ENCODE results near the gene VTI1A.

The VTI1A gene

GRCh38 chr10:112753961-112754411 lies 307.0 kb downstream of the VTI1A start:
- TF ChIP-seq MYC (IDR thresholded peaks at IDR 0.05; ENCODE audit: low read depth, low read length) (no peak), POLR2A (IDR thresholded peaks at IDR 0.05; ENCODE audit: extremely low read depth, insufficient read length) (no peak), CTCF (IDR thresholded peaks at IDR 0.05; ENCODE audit: low read depth, low read length) (no peak), MAX (IDR thresholded peaks at IDR 0.05; ENCODE audit: low read depth, low read length) (no peak)
- DNase-seq (ENCODE audit: low read depth), result peak; percentile 40
- H3K4me3 ChIP-seq (ENCODE audit: low read depth, low read length), result no peak overlapping the region

- no peak for TF ChIP-seq MAX (IDR thresholded peaks at IDR 0.05; ENCODE audit: low read depth, low read length)
- TF ChIP-seq CTCF (IDR thresholded peaks at IDR 0.05; ENCODE audit: low read depth, low read length), result no peak
- no peak for TF ChIP-seq MYC (IDR thresholded peaks at IDR 0.05; ENCODE audit: low read depth, low read length)
- no peak for TF ChIP-seq POLR2A (IDR thresholded peaks at IDR 0.05; ENCODE audit: extremely low read depth, insufficient read length)
- no peak for DNase-seq (ENCODE audit: low read depth)
- no peak overlapping the region for H3K4me3 ChIP-seq (ENCODE audit: low read depth, low read length)
These were observed 308.6 kb downstream of the VTI1A start for GRCh38 chr10:112755446-112756234.

- H3K4me3 ChIP-seq (ENCODE audit: low read depth, low read length), result no peak overlapping the region
- TF ChIP-seq MAX (IDR thresholded peaks at IDR 0.05; ENCODE audit: low read depth, low read length) (no peak), MYC (IDR thresholded peaks at IDR 0.05; ENCODE audit: low read depth, low read length) (no peak), POLR2A (IDR thresholded peaks at IDR 0.05; ENCODE audit: extremely low read depth, insufficient read length) (no peak), CTCF (IDR thresholded peaks at IDR 0.05; ENCODE audit: low read depth, low read length) (no peak)
- no peak for DNase-seq (ENCODE audit: low read depth)
These were observed 309.2 kb downstream of the VTI1A start for GRCh38 chr10:112756235-112756527.

GRCh38 chr10:112758961-112759360 lies 311.9 kb downstream of the VTI1A start:
- no peak overlapping the region for H3K4me3 ChIP-seq (ENCODE audit: low read depth, low read length)
- TF ChIP-seq POLR2A (IDR thresholded peaks at IDR 0.05; ENCODE audit: extremely low read depth, insufficient read length) (no peak), CTCF (IDR thresholded peaks at IDR 0.05; ENCODE audit: low read depth, low read length) (no peak), MAX (IDR thresholded peaks at IDR 0.05; ENCODE audit: low read depth, low read length) (no peak), MYC (IDR thresholded peaks at IDR 0.05; ENCODE audit: low read depth, low read length) (no peak)
- no peak for DNase-seq (ENCODE audit: low read depth)

GRCh38 chr10:112759496-112759895 lies 312.5 kb downstream of the VTI1A start:
- no peak for DNase-seq (ENCODE audit: low read depth)
- no peak overlapping the region for H3K4me3 ChIP-seq (ENCODE audit: low read depth, low read length)
- no peak for TF ChIP-seq POLR2A (IDR thresholded peaks at IDR 0.05; ENCODE audit: extremely low read depth, insufficient read length)
- no peak for TF ChIP-seq MAX (IDR thresholded peaks at IDR 0.05; ENCODE audit: low read depth, low read length)
- no peak for TF ChIP-seq MYC (IDR thresholded peaks at IDR 0.05; ENCODE audit: low read depth, low read length)
- TF ChIP-seq CTCF (IDR thresholded peaks at IDR 0.05; ENCODE audit: low read depth, low read length), result no peak

Measured in NB4 (cell line).